HG03064 (cell line): ENCODE measurements around the gene VLDLR.
A peak's percentile ranks its signal among the peaks of the same experiment; 100 is the strongest.

ENCODE experiments used
- ATAC-seq: cut with Tn5 transposase; IDR thresholded peaks from one replicate; pipeline ENCODE4 v1.9.1; 2021; ENCODE audit warnings: low read depth; ENCODE audit not compliant: unreplicated experiment

The VLDLR gene

DNA sequence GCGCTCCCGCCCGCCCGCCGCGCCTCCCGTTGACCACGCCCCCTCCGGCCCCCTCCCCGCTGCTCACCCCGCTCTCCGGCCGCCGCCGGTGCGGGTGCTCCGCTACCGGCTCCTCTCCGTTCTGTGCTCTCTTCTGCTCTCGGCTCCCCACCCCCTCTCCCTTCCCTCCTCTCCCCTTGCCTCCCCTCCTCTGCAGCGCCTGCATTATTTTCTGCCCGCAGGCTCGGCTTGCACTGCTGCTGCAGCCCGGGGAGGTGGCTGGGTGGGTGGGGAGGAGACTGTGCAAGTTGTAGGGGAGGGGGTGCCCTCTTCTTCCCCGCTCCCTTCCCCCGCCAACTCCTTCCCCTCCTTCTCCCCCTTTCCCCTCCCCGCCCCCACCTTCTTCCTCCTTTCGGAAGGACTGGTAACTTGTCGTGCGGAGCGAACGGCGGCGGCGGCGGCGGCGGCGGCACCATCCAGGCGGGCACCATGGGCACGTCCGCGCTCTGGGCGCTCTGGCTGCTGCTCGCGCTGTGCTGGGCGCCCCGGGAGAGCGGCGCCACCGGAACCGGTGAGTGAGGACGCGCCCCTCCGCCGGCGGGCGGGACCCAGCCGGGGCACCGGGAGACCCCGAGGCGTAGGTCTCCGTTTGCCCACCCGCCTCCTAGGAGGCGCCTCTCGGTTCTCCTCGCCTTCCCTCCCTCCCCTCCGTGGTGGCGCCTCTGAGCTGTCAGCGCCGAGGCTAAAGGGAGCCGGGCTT, at the start of gene VLDLR:
Gene VLDLR (plus strand): TSS at position 66 of the 739 bp plus-strand sequence. CDS start 403 bp downstream, at position 469.
- peak; percentile 34 for ATAC-seq

DNA sequence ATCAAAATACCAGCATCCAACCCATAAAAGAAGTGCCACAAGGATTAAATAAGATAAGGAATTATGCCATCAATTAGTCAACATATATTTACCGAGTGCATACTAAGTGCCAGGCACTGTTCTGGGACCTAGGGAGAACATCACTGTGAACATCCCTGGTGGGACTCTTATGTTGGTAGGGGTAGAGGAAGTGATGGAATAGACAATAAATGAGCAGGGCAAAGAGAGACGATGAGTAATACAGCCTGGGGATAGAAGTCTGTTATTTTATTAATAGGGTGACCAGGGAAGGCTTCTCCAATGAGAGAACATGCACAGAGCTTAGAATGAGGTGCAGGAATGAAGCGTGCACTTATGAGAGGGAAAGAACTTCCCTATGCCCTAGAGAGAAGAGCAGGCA, 47.4 kb upstream of the VLDLR start:
- ATAC-seq: no peak

DNA sequence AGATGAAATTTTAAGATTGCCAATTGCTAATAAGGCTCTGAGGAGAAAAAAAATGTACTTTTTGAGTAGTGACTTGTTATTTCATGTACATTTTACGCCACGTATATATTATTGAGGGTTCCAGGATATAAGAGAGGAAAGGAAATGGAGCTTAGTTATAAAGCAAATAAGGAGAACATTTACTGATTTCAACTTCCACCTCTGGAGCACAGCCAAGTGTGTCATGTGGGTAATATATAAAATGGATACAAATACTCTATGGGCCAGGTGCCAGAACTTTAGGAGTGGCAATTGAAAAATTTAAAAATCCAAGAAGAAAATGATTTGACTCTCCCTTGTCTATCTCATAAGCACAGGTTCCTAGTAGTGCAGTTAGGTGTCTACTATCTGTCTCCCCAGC, 45.0 kb upstream of the VLDLR start:
- ATAC-seq: no peak

DNA sequence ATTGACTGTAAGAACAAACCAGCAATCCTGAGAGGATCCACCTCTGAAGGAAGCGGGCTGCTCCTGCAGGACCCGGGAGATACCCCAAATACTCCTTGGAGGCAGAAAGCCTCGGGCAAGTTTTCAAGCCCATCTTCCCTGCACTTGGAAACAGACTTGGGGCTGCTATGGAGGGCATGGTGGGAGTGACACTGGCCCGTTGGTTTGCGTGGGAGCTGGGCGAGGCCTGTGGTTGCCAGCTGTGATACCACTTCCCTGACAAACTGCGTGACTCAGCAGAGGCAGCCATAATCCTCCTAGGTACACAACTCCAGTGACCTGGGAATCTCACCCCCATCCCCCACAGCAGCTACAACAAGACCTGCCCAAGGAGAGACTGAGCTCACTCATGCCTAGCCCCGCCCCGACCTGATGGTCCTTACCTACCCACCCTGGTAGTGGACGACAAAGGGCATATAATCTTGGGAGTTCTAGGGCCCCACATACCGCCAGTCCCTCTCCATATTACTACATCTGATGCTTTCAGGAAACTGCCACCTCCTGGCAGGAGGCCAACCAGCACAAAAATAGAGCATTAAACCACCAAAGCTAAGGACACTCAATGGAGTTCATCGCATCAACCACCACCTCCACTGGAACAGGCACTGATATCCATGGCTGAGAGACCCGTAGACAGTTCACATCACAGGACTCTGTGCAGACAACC, 38.1 kb upstream of the VLDLR start:
- no peak for ATAC-seq

DNA sequence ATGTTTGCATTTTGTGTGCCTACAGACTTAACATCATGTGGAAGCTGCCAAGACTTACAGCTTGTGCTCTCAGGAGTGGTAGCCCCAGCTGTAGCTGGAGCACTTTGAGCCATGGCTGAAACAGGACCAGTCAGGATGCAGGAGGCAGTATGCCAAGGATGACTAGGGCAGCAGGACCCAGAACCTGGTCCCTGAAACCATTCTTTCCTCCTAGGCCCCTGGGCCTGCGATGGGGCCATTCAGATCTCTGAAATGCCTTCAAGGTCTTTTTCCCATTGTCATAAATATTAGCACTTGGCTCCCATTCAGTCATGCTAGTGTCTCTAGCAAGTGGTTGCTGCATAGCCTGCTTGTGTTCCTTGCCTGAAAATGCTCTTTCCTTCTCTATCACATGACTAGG, 29.6 kb upstream of the VLDLR start:
- ATAC-seq: no peak

DNA sequence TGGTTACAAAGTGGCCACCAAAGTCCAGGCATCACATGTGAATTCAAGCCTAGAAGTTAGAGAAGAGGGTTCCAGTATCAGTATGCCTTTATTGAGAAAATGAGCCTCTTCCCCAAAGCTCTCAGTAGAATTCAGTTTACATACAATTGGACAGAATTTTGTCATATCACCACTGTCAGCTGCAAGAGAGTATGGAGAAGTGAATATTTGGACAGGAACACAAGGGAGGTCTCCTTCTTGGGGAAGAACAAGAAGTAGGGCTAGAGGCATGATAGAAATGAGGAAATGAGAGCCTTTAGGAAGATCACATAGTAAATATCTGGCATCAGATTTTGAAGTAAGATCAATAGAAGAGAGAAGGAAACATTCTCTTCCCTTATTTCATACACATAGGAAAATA, 27.8 kb upstream of the VLDLR start:
- ATAC-seq: no peak

DNA sequence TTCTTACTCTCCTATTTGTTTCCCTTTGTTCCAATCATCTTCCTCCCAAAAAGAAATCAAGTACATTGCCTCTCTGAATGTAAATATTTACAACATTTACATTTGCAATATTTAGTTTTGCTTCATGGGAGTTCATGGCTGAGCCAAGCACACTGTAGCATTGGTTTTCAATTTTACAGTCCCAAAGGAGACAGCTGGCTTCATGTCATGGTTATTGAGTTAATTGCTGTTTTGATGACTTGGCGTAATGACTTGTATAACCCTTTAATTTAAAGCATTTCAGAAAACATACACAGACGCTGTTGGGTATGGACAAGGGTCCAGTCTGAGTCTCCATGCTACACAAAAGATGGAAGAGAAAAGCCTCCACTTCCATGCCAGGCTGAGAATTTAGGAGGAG, 25.6 kb upstream of the VLDLR start:
- ATAC-seq: no peak

DNA sequence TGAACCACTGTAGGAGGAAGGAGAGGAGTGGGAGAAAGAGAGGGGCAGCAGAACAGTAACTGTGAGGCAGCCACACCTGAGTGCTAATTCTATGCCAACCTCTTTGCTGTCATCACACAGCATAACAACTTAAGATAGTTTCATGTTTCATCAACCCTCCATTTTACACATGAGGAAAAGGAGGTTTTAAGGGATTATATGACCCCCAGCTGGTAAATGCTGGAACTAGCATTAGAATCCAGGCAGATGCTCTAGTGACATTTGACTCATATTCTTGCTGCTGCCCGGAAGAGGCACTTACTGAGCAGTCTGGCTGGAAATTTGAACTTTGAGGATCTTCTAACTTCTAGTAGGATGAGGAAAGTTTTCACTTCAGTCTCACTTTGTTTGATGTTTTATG, 24.1 kb upstream of the VLDLR start:
- ATAC-seq: no peak

DNA sequence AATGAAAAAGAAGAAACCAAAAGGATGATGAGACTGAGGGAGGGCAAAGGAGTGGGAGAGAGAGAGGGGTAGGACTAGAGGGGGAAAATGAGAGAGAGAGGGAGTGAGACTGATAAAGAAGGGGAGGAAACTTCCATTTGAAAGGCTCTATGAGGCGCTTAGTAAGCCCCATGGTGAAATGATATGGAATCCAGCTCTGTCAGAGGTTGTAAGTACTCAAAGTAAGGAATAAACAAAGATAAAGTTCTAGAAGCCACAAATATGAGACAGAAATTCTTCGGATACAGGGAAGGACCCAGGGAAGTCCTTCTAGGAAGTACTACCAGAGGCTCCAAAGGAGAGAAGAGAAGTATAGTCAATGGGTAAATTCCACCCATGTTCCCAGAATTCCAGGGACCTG, 21.7 kb upstream of the VLDLR start:
- no peak for ATAC-seq

DNA sequence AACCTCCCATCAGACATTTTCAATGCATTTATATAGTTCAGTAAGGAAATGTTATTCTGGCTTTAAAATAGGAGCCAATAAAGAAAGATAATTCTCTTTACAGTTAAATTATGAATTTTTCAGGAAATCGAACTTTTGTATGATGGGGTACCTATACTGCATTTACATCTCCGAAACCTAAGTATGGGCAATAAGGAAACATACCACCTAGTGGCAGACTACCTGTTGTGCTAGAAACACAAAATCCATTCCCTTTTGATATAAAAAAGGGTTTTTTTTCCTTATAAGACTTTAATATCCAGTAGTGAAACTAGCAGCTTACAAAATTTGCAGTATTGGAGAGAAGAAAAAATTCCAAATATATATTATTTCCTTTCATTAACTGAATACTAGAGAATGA, 21.3 kb upstream of the VLDLR start:
- ATAC-seq: no peak

DNA sequence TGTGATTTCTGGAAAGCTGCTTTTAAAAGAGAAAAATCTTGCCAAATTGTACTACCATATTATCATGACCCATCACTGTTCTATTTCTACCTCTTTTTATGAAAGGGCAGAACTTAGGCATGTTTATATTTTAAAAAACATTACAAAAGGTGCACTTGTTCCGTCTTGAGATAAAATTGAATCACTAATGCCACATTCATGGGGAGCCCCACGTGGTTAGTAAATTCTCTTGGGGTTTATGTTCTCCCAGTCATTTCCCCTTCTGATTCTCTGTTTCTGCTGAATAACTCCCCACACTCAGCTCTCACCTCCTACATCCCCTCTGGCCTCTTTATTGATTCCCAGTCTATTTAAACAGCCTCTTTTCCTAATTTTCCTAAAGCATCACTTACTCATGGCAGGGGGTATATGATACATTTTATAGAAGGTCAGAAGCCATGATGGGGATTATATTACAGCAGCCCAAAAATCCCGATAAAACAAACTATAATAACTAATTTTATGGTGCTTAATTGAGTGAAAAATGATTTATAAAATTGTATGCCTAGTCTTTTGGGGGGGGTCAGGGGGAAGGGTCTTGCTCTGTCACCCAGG, 19.7 kb upstream of the VLDLR start:
- no peak for ATAC-seq

DNA sequence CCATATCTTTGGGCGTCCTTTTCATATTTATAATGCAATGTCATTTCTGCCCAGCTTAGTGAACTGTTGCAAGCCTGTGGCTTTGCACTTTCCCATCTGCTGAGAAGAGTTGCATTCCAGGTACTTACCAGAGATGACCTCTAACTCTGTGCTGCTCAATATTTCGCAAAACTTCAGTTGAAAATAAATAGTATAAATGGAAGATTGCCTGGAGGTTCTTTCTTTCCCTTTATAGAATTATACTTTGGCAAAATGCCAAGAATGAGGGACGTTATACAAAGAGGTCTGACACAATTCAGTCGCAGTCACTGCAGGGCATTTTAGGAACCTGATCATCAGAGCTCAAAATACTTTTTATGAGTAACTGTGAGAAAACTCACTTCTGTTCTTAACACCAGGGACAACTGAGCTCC, 18.9 kb upstream of the VLDLR start:
- ATAC-seq: no peak

DNA sequence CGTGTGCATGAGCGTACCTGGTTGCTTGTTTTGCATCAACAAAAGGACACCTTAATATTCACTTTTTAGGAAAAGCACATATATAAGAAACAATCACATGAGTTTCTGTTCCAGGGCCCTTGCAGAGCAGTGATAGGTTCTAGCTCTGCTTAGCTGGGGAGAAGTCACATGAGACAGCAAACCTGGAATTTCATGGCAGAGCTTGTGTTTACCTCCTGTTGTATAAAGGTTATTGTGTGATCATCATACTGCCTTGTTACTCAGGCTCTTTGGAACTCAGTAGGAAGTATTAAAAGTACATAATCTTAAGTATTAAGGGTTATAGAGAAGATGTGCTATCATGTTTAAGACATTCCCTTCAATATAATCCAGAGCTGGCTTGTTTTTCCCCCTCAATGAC, 18.0 kb upstream of the VLDLR start:
- ATAC-seq: no peak

DNA sequence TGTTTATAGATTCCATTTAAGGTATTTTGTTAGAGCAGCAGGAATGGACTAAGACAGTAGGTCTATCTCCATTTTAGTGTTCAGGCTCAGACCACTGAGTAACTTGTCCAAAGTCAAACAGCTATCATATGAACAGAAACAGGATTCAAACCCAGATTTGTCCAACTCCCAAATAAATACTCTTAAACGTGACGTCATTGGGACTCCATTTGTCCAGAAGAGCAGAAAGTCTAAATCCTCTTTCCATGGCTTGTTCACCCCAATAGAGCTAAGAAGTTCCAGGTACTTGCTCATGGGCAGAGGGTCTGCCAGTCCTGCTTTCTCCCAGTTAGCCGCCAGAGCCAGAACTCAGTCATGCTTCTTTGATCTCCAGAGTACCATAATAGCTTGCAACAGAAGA, 16.3 kb upstream of the VLDLR start:
- no peak for ATAC-seq

DNA sequence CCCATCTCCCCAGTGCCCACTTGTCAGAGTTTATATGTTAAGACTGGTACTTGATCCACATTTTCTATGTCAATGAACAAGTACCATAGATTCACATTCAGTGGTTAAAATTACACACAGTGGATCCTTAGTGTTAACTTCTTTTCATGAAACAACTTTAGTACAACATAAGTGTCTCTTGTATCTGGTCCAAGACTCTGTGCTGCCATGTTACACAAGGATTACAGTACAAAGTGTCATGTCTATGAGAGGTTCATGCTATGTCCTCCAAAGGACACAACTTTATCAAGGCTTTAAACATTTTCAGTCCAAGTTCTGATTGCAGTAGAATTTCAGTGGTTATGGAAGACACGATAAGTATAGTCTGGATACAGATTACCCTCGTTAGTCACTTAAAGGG, 13.3 kb upstream of the VLDLR start:
- ATAC-seq: no peak

DNA sequence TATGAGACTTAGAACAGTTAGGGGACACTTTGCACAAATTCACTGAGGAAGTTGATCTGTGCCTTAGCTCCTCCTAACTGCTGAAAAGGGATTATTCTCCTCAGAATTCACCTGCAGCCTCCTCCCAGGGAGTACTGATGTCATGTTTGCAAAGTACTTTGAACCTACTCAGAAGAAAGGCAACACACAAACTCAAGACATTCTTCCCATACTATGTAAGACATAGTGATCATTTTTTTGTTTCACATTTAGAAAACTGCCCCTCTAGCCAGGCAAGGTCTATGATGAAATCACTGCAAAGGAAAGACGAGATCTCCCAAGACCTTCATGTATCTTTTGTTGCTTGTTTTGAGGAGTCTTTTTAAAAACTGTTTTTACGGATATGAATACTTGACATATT, 10.6 kb upstream of the VLDLR start:
- ATAC-seq: no peak

DNA sequence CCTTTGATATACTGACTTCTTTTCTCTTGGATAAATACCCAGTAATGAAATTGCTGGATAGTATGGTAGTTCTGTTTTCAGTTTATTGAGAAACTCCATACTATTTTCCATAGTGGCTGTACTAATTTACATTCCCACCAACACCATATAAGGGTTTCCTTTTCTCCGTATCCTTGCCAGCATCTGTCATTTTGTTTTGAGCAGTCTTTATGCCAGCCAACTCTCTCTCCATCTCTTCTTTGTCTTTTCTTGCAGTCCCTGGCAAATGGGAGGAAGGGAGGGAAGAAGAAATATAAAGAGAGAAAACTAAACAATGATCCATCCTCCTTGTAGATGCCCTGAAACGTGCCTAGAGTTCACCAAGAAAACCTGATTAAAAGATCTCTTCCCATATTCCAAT, 9.6 kb upstream of the VLDLR start:
- ATAC-seq: no peak

DNA sequence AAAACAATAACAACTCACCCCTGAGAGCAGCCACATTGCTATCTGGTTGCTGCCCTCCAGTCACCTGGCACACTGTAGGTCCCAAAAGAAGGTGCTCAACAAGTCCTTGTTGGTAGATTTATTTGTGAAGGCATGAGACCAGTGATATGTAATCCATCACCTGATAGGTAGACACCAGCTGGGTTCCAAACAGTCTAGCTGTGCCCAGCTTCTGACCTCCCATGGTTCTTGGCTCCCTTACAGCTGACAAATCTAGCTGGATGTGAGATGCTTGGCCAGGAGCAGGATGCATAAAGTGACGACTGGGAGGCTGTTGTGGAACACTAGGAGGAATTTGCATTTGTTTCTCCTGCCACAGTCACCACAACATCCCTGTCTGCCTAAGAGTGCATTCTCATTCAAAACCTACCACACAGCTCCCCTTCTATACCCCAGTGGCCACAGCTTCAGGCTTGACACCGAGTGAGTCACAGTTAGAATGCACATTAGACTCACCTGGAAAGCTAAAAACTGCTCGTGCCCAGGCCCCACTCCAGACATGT, 7.8 kb upstream of the VLDLR start:
- ATAC-seq: no peak

DNA sequence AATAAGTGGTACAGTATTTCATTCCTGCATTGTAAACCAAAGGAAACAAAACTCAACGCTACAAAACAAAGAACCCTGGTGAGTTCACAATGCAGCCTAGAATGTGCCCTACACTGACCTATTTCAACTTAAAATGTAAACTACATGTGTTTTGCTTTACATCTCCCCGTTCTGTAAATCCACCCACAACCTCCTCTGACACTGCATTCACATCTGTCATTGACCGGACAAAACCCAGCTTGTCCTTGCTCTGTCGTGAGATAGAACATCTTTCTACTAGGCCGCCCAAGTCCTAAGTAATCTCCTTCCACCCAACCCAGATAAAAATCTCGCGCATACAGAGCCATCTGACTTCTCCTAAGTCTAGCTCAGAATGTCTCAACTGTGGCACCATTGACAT, 6.1 kb upstream of the VLDLR start:
- no peak for ATAC-seq

DNA sequence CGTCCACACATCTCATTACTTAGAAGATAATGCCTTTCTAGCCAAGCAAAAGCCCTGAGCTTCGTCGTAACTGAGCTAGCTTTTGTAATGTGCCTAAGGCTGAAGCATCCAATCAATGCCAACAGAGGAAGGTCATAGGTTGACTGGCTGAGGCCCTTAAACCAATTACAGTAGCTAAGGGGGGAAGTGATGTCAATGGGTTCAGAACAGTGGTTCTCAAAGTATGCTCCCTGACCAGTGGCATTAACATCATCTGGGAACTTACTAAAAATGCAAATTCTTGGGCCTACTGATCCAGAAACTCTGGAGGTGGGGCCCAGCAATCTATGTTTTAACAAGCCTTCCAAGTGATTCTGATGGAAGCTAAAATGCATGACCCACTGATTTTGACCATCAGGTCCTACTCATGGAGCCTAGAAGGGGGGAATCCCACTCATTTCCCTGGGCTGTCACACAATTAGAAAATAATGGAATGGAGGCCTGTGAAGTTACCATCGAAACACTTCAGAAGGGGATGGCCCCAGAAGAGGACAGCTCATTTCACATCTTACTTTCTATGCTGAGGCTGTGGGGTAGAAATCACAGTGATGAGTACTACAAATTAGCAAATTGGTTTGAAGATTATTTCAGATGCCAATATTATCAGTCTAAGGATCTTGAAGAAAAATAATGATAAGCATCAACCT, 4.8 kb upstream of the VLDLR start:
- no peak for ATAC-seq

DNA sequence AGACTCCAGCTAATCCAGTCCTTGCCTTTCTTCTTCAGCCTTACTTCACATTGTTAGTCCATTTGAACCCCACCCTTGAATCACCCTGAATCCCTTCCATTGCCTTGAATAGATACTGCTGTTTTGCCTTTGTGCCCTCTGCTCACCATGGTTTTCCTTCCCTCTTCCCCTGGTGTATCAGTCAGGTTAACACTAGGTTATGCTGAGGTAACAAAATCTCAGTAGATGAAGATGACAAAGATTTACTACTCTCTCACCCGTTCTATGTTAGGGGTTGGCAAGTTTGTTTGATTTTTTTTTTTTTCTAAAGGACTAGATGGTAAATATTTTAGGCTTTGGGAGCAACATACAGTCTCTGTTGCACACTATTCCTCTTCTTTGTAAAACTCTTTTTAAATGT, 3.3 kb upstream of the VLDLR start:
- no peak for ATAC-seq
